Upper lobe of right lung (tissue), 1 donor: ENCODE measurements around the gene PRDM16. TPM values are rescaled to one million over a fixed set of nuclear protein-coding genes. Genes with fewer than 3 reads are reported as not detected.

Experiments used
- ATAC-seq: fragments of 200-7000 bp; cut with Tn5 transposase; one replicate; pipeline ENCODE4 v1.9.1; 2020; ENCODE audit warnings: mild to moderate bottlenecking, moderate library complexity
- DNase-seq: peaks from one replicate; pipeline ENCODE4 v3.0.0-alpha.2; 2020
- H3K27ac ChIP-seq: fragments of 200-600 bp; one replicate; pipeline ENCODE4 v1.8.0; 2022
- H3K27me3 ChIP-seq: fragments of 200-600 bp; one replicate; pipeline ENCODE4 v1.8.0; 2022; ENCODE audit warnings: mild to moderate bottlenecking
- H3K36me3 ChIP-seq: fragments of 200-600 bp; one replicate; pipeline ENCODE4 v1.8.0; 2022
- H3K4me1 ChIP-seq: fragments of 200-600 bp; one replicate; pipeline ENCODE4 v1.8.0; 2022
- H3K4me3 ChIP-seq: fragments of 200-600 bp; one replicate; pipeline ENCODE4 v1.8.0; 2022; ENCODE audit warnings: mild to moderate bottlenecking
- H3K9me3 ChIP-seq: fragments of 200-600 bp; one replicate; pipeline ENCODE4 v1.8.0; 2022
- intact Hi-C: fragments of 100-400 bp; cut with DNase I; formaldehyde crosslinking; loops from one replicate; pipeline ENCODE4 v1.11.0; 2022
- total RNA-seq: library from RNA; stranded (reverse); fragmentation: NEBNext Ultra II Directional; extraction: Animal tissue kit (Norgen Biotek cat#: 25700); gene quantifications from one replicate; pipeline ENCODE4 v1.2.1, GENCODE V29; 2021
- TF ChIP-seq, protein P1 (sequence below): fragments of 200-600 bp; IDR thresholded peaks from one replicate; pipeline ENCODE4 v1.8.0; 2022; ENCODE audit warnings: antibody characterized with exemption
- donor health status: DM: no; HTN: yes; CAD: no; lungs with severe emphysema.

The PRDM16 gene
- total RNA-seq, 1 donor from 2014 or later: 21.0 TPM

DNA sequence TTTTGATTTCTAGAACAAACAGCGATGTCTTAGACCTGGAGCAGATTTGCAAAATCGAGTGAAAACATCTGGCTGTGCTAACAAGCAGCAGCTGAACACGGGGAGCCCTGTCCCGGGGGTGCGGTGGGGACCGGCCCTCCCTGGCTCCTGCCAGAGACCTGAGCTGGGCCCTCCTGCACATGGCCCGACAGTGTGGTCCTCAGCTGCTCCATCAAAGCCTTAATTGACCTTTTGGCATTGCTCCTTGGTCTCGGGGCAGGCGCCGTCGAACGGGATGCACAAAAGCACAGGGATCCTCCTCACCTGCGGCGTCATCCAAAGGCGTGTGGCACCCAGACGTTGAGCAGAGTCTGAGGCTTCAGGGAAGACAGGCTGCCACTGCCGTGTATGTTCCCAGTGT is 73.2 kb downstream of the PRDM16 start:
- intact Hi-C loops: no loop called here
- TF ChIP-seq, protein P1, sequence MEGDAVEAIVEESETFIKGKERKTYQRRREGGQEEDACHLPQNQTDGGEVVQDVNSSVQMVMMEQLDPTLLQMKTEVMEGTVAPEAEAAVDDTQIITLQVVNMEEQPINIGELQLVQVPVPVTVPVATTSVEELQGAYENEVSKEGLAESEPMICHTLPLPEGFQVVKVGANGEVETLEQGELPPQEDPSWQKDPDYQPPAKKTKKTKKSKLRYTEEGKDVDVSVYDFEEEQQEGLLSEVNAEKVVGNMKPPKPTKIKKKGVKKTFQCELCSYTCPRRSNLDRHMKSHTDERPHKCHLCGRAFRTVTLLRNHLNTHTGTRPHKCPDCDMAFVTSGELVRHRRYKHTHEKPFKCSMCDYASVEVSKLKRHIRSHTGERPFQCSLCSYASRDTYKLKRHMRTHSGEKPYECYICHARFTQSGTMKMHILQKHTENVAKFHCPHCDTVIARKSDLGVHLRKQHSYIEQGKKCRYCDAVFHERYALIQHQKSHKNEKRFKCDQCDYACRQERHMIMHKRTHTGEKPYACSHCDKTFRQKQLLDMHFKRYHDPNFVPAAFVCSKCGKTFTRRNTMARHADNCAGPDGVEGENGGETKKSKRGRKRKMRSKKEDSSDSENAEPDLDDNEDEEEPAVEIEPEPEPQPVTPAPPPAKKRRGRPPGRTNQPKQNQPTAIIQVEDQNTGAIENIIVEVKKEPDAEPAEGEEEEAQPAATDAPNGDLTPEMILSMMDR: no peak
- DNase-seq: no peak
- H3K27ac ChIP-seq: no peak overlapping the region
- H3K4me1 ChIP-seq: no peaks in the 10 kb centered on the region
- no peaks in the 10 kb centered on the region for H3K9me3 ChIP-seq
- no peaks in the 10 kb centered on the region for H3K27me3 ChIP-seq
- no peaks in the 10 kb centered on the region for H3K36me3 ChIP-seq
- no peak overlapping the region for H3K4me3 ChIP-seq
- no peak for ATAC-seq

DNA sequence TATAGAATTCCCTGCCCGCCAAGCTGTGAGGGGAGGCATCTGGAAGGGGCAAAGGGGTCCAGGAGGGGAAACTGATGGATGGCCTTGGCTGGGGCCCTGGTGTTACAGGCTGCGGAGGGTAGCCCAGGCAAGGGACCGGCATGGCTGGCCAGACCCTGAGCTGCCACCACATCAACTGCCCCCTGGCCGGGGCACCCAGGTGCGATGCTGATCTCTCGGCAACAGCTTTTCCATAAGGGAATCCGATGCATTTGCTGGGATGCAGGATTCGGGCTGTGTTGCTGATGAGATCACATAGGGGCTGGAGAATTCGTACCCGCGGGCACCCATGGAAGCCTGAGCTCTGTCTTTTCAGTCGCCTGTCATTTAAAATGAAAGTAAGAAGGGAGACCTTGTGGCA is 73.7 kb downstream of the PRDM16 start:
- DNase-seq: no peak
- Histone ChIP-seq H3K27me3 (no peaks in the 10 kb centered on the region), H3K9me3 (no peaks in the 10 kb centered on the region), H3K4me3 (no peak overlapping the region), H3K36me3 (no peaks in the 10 kb centered on the region), H3K27ac (no peak overlapping the region), H3K4me1 (no peaks in the 10 kb centered on the region)
- TF ChIP-seq, protein P1: no peak
- intact Hi-C loops: no loop called here
- ATAC-seq: no peak

DNA sequence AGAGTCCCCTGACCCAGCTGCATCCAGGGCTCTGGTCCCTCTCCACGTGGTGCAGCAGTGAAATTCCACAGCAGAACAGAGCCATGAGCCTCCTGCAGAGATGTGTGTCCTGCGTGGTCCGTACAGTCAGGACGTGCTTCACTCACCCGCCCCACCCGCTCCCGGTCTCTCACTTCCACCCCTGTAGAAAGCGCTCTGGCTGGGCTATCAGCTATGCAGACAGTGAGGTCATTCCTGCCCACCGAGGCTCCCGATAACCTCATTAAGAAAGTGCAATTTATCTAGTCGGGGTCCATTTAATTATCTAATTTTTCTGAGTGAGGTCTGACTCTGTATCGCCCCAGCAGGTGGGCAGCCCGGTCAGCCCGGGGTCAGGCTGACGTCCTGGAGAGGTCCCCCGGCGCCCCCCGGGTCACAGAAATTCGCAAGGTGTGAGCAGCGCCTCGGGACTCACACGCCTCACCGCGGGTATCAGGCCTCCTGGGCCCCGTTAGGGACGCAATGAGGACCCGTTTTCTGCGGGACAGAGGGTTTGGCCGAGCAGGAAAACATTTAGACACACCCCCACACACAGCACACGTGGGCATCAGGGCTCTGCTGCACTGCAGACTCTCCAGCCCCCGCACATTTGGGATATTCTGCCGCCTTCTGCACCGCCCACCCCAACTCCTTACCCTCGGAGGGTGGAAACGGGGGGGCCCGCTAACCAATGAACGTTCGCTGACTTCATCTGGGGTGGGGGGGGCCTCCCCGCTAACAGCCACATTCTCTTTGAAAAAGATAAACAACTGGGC is 76.7 kb downstream of the PRDM16 start:
- DNase-seq (no peak), ATAC-seq (no peak)
- TF ChIP-seq, protein P1: no peak
- H3K9me3 ChIP-seq: no peaks in the 10 kb centered on the region
- no peak overlapping the region for H3K4me3 ChIP-seq
- no peak overlapping the region for H3K27ac ChIP-seq
- intact Hi-C loops: no loop called here
- H3K36me3 ChIP-seq: no peaks in the 10 kb centered on the region
- H3K27me3 ChIP-seq: no peaks in the 10 kb centered on the region
- no peaks in the 10 kb centered on the region for H3K4me1 ChIP-seq

DNA sequence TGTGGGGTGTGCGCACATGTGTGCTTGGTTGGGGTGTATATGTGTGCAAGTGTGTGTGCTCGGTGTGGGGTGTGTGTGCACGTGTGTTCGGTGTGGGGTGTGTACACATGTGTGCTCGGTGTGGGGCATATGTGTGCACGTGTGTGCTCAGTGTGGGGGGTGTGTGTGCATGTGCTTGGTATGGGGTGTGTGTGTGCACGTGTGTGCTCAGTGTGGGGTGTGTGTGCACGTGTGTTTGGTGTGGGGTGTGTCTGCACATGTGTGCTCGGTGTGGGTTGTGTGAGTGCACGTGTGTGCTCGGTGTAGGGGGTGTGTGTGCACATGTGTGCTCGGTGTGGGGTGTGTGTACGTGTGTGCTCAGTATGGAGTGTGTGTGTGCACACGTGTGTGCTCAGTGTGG is 77.5 kb downstream of the PRDM16 start:
- DNase-seq: no peak
- intact Hi-C loops: no loop called here
- no peaks in the 10 kb centered on the region for H3K27me3 ChIP-seq

DNA sequence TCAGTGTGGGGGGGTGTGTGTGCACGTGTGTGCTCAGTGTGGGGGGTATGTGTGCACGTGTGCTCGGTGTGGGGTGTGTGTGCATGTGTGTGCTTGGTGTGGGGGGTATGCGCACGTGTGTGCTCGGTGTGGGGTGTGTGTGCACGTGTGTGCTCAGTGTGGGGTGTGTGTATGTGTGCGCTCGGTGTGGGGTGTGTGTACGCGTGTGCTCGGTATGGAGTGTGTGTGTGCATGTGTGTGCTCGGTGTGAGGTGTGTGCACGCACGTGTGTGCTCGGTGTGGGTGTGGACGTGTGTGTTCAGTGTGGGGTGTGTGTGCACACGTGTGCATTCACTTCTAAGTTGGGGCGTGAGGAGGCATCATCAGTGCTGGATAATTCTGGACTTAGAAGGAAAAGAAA is 77.9 kb downstream of the PRDM16 start:
- TF ChIP-seq, protein P1: no peak
- H3K9me3 ChIP-seq: no peaks in the 10 kb centered on the region
- H3K27ac ChIP-seq: no peak overlapping the region
- ATAC-seq (no peak), DNase-seq (no peak)
- H3K4me3 ChIP-seq: no peak overlapping the region
- H3K36me3 ChIP-seq: no peaks in the 10 kb centered on the region
- no peaks in the 10 kb centered on the region for H3K4me1 ChIP-seq
- no peaks in the 10 kb centered on the region for H3K27me3 ChIP-seq
- intact Hi-C loops: no loop called here

More for the DNA sequence above, 77.5 kb downstream of the PRDM16 start:
- Histone ChIP-seq H3K9me3 (no peaks in the 10 kb centered on the region), H3K27ac (no peak overlapping the region), H3K4me1 (no peaks in the 10 kb centered on the region), H3K4me3 (no peak overlapping the region), H3K36me3 (no peaks in the 10 kb centered on the region)
- TF ChIP-seq, protein P1: no peak
- ATAC-seq: no peak
